ENCODE data around the gene C21orf58. TPM values are rescaled to one million over a fixed set of nuclear protein-coding genes. Genes with fewer than 3 reads are reported as not detected.
"Not testable (repeated sequence)": the region's sequence is repeated elsewhere in the genome, so short reads cannot be mapped to it uniquely, and the experiment has no call there.

C21orf58 gene
- total RNA-seq, 2 experiments from 2014 or later: 27.4 to 33.0 TPM

GRCh38 chr21:46320331-46320801 is 3.3 kb downstream of the C21orf58 start:
- DNase-seq (no peak), ATAC-seq (no peak)
- Mint-ChIP-seq H3K27ac (no peak overlapping the region), H3K4me3 (peak overlapping the region; percentile 22), H3K4me1 (peaks cover 17% of the 10 kb centered on the region), H3K27me3 (no peaks in the 10 kb centered on the region), H3K9me3 (ENCODE audit: low read depth) (no peaks in the 10 kb centered on the region), H3K36me3 (ENCODE audit: low read depth) (peaks cover 30% of the 10 kb centered on the region)
- ChIA-PET CTCF (no interaction called here), POLR2A (interaction anchor here (1.1 kb wide), 1 partner anchor 68 kb away, joined by 4 read pairs; no protein-coding TSS in a partner anchor)
- intact Hi-C loops (cut with DNase I, micrococcal nuclease): loop anchor here (5.0 to 10.0 kb wide), 5 partner anchors 96 to 1248 kb away; partner anchors contain the start of genes ADARB1 (in 1 of the 2), DIP2A (in 1 of the 2), LSS (in 1 of the 2) and SLC19A1 (in 1 of the 2)

GRCh38 chr21:46319186-46319585 is 4.5 kb downstream of the C21orf58 start:
- POLR2A ChIA-PET: interaction anchor here (1.1 kb wide), 1 partner anchor 67 kb away, joined by 4 read pairs; no protein-coding TSS in a partner anchor
- ATAC-seq: no peak

GRCh38 chr21:46318464-46318845 is 5.2 kb downstream of the C21orf58 start:
- ChIA-PET CTCF (no interaction called here), POLR2A (no interaction called here)
- Mint-ChIP-seq H3K9me3 (ENCODE audit: low read depth) (no peaks in the 10 kb centered on the region), H3K4me3 (no peak overlapping the region), H3K27ac (no peak overlapping the region), H3K4me1 (peaks cover 16% of the 10 kb centered on the region), H3K27me3 (no peaks in the 10 kb centered on the region), H3K36me3 (ENCODE audit: low read depth) (peaks cover 34% of the 10 kb centered on the region)
- DNase-seq: no peak
- intact Hi-C loops (cut with DNase I, micrococcal nuclease): no loop called here
- ATAC-seq: no peak

More at GRCh38 chr21:46319186-46319585, 4.5 kb downstream of the C21orf58 start:
- peaks cover 31% of the 10 kb centered on the region for H3K36me3 Mint-ChIP-seq (ENCODE audit: low read depth)
- no peak for DNase-seq
- H3K27ac Mint-ChIP-seq: no peak overlapping the region
- no peaks in the 10 kb centered on the region for H3K9me3 Mint-ChIP-seq (ENCODE audit: low read depth)
- H3K4me1 Mint-ChIP-seq: peaks cover 16% of the 10 kb centered on the region
- H3K27me3 Mint-ChIP-seq: no peaks in the 10 kb centered on the region
- intact Hi-C loops (cut with DNase I, micrococcal nuclease): no loop called here
- CTCF ChIA-PET: no interaction called here
- no peak overlapping the region for H3K4me3 Mint-ChIP-seq

GRCh38 chr21:46317710-46318463 is 5.8 kb downstream of the C21orf58 start:
- DNase-seq (no peak), ATAC-seq (no peak)
- ChIA-PET CTCF (interaction anchor here (0.6 to 1.0 kb wide), 3 partner anchors 18 to 148 kb away, joined by 3 read pairs; no protein-coding TSS in a partner anchor), POLR2A (no interaction called here)
- H3K36me3 Mint-ChIP-seq (ENCODE audit: low read depth): peaks cover 31% of the 10 kb centered on the region
- intact Hi-C loops (cut with DNase I, micrococcal nuclease): no loop called here
- no peak overlapping the region for H3K4me3 Mint-ChIP-seq
- no peaks in the 10 kb centered on the region for H3K27me3 Mint-ChIP-seq
- peaks cover 16% of the 10 kb centered on the region for H3K4me1 Mint-ChIP-seq
- no peak overlapping the region for H3K27ac Mint-ChIP-seq
- no peaks in the 10 kb centered on the region for H3K9me3 Mint-ChIP-seq (ENCODE audit: low read depth)

GRCh38 chr21:46316708-46317324 is 6.9 kb downstream of the C21orf58 start:
- H3K9me3 Mint-ChIP-seq (ENCODE audit: low read depth): no peaks in the 10 kb centered on the region
- H3K4me1 Mint-ChIP-seq: peaks cover 13% of the 10 kb centered on the region
- intact Hi-C loops (cut with DNase I, micrococcal nuclease): no loop called here
- no peak overlapping the region for H3K27ac Mint-ChIP-seq
- CTCF ChIA-PET: interaction anchor here (0.6 to 1.0 kb wide), 3 partner anchors 17 to 149 kb away, joined by 3 read pairs; no protein-coding TSS in a partner anchor
- no peak for ATAC-seq
- H3K36me3 Mint-ChIP-seq (ENCODE audit: low read depth): peaks cover 23% of the 10 kb centered on the region
- no peak overlapping the region for H3K4me3 Mint-ChIP-seq
- POLR2A ChIA-PET: no interaction called here
- no peak for DNase-seq
- H3K27me3 Mint-ChIP-seq: no peaks in the 10 kb centered on the region

- intact Hi-C loops (cut with DNase I, micrococcal nuclease): no loop called here
- CTCF ChIA-PET: no interaction called here
- no peaks in the 10 kb centered on the region for H3K9me3 Mint-ChIP-seq (ENCODE audit: low read depth)
- no peak for ATAC-seq
- no peak overlapping the region for H3K27ac Mint-ChIP-seq
- POLR2A ChIA-PET: no interaction called here
- peaks cover 16% of the 10 kb centered on the region for H3K36me3 Mint-ChIP-seq (ENCODE audit: low read depth)
- H3K27me3 Mint-ChIP-seq: no peaks in the 10 kb centered on the region
- no peak overlapping the region for H3K4me3 Mint-ChIP-seq
- DNase-seq: no peak
- no peaks in the 10 kb centered on the region for H3K4me1 Mint-ChIP-seq
These were observed 9.1 kb downstream of the C21orf58 start for GRCh38 chr21:46314441-46315020.

- Mint-ChIP-seq H3K4me1 (no peaks in the 10 kb centered on the region), H3K27ac (no peak overlapping the region), H3K36me3 (ENCODE audit: low read depth) (peaks cover 20% of the 10 kb centered on the region), H3K27me3 (no peaks in the 10 kb centered on the region), H3K9me3 (ENCODE audit: low read depth) (no peaks in the 10 kb centered on the region), H3K4me3 (no peak overlapping the region)
- DNase-seq (no peak), ATAC-seq (no peak)
- CTCF ChIA-PET: no interaction called here
- POLR2A ChIA-PET: no interaction called here
- intact Hi-C loops (cut with DNase I, micrococcal nuclease): no loop called here
These were observed 10.7 kb downstream of the C21orf58 start for GRCh38 chr21:46312949-46313348.

GRCh38 chr21:46311568-46311967 is 12.1 kb downstream of the C21orf58 start:
- ChIA-PET CTCF (no interaction called here), POLR2A (no interaction called here)
- Mint-ChIP-seq H3K4me3 (no peak overlapping the region), H3K27ac (no peak overlapping the region), H3K36me3 (ENCODE audit: low read depth) (peaks cover 28% of the 10 kb centered on the region), H3K9me3 (ENCODE audit: low read depth) (no peaks in the 10 kb centered on the region), H3K27me3 (no peaks in the 10 kb centered on the region), H3K4me1 (no peaks in the 10 kb centered on the region)
- intact Hi-C loops (cut with DNase I, micrococcal nuclease): no loop called here
- DNase-seq (no peak), ATAC-seq (no peak)

GRCh38 chr21:46310260-46310659 is 13.4 kb downstream of the C21orf58 start:
- DNase-seq; H3K4me3 Mint-ChIP-seq; H3K27me3 Mint-ChIP-seq; H3K27ac Mint-ChIP-seq; H3K9me3 Mint-ChIP-seq (ENCODE audit: low read depth); H3K4me1 Mint-ChIP-seq; ATAC-seq; POLR2A ChIA-PET; intact Hi-C loops (cut with DNase I, micrococcal nuclease); CTCF ChIA-PET: not testable (repeated sequence)
- peaks cover 26% of the 10 kb centered on the region for H3K36me3 Mint-ChIP-seq (ENCODE audit: low read depth)

- ChIA-PET POLR2A (interaction anchor here (0.6 kb wide), 1 partner anchor 54 kb away, joined by 3 read pairs; no protein-coding TSS in a partner anchor), CTCF (no interaction called here)
- no peak for ATAC-seq
- DNase-seq: no peak
- Mint-ChIP-seq H3K4me1 (no peaks in the 10 kb centered on the region), H3K36me3 (ENCODE audit: low read depth) (peaks cover 32% of the 10 kb centered on the region), H3K4me3 (no peak overlapping the region), H3K27me3 (no peaks in the 10 kb centered on the region), H3K9me3 (ENCODE audit: low read depth) (no peaks in the 10 kb centered on the region), H3K27ac (no peak overlapping the region)
- intact Hi-C loops (cut with DNase I, micrococcal nuclease): no loop called here
These were observed 15.2 kb downstream of the C21orf58 start for GRCh38 chr21:46308431-46308830.

GRCh38 chr21:46307625-46308024 is 16.0 kb downstream of the C21orf58 start:
- Mint-ChIP-seq H3K4me3 (no peak overlapping the region), H3K4me1 (no peaks in the 10 kb centered on the region), H3K27me3 (no peaks in the 10 kb centered on the region), H3K36me3 (ENCODE audit: low read depth) (peaks cover 33% of the 10 kb centered on the region), H3K27ac (no peak overlapping the region), H3K9me3 (ENCODE audit: low read depth) (no peaks in the 10 kb centered on the region)
- DNase-seq (no peak), ATAC-seq (peak; percentile 36)
- ChIA-PET CTCF (no interaction called here), POLR2A (no interaction called here)
- intact Hi-C loops (cut with DNase I, micrococcal nuclease): no loop called here

GRCh38 chr21:46304955-46305354 is 18.7 kb downstream of the C21orf58 start:
- ChIA-PET POLR2A (no interaction called here), CTCF (no interaction called here)
- Mint-ChIP-seq H3K4me1 (no peaks in the 10 kb centered on the region), H3K36me3 (ENCODE audit: low read depth) (peaks cover 41% of the 10 kb centered on the region), H3K4me3 (no peak overlapping the region), H3K27ac (no peak overlapping the region), H3K27me3 (no peaks in the 10 kb centered on the region), H3K9me3 (ENCODE audit: low read depth) (no peaks in the 10 kb centered on the region)
- intact Hi-C loops (cut with DNase I, micrococcal nuclease): no loop called here
- ATAC-seq (no peak), DNase-seq (no peak)

Measured in activated CD4-positive, alpha-beta T cell treated with anti-CD3 and anti-CD28 coated beads for 36 hours (primary cell).